Glomerular endothelial cell (primary cell): ENCODE measurements around the gene CAPN8. TPM values are rescaled to one million over a fixed set of nuclear protein-coding genes. Genes with fewer than 3 reads are reported as not detected.
"Not testable (repeated sequence)": the region's sequence is repeated elsewhere in the genome, so short reads cannot be mapped to it uniquely, and the experiment has no call there.

ENCODE experiments used
- DNase-seq: peaks from one replicate; pipeline ENCODE4 v3.0.0-alpha.2; 2011; ENCODE audit warnings: low read depth, low spot score; ENCODE audit errors: extremely low read depth
- total RNA-seq: library from RNA; depleted of rRNA; stranded (reverse); fragments of >200 nt; gene quantifications from 2 replicates; pipeline ENCODE4 v1.2.3, GENCODE V29; 2015

Gene CAPN8
- total RNA-seq, 1 donor from 2014 or later = not detected

- no peak for DNase-seq
Observed at GRCh38 chr1:223534677-223535076, 130.8 kb downstream of the CAPN8 start.

DNA sequence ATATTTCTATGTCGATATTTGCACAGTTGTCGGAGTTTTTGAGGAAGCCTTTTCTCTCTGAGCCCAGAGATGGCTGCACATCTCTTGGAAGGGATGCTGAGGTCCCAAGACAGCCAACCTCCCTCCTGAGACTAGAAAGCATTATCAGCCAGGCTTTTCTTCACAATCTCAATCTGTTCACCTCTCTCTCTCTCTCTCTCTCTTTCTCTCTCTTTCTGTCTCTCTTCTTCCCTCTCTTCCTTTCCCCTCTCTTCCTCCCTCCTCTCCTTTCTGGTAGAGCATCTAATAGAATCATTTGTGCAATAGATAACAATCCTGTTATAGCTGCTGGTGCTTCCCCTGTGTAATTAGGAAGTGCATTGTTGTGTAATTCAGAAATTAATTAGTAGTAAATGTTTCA is 131.8 kb downstream of the CAPN8 start:
- no peak for DNase-seq

DNA sequence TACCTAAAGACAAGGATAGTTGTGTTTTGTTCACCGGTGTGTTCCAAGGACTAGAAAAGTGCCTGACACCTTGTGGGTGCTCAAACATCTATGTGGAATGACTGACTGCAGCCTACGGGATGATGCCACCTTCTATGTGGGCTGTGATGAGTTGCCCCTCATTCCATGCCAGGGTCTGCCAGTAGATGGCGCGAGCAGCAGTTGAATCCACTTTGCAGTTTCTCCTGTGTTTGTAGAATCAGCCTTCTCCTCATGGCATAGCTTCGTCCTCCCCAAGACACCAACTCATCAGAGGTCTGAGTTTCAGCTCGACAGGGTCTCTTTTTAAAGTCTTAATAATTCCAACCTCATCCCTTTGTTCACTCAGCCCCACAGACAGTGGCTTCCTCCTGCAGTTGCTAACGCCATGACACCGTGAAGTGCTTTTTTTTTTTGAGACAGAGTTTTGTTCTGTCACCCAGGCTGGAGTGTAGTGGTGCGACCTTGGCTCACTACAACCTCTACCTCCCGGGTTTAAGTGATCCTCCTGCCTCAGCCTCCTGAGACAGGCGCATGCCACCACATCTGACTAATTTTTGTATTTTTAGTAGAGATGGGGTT is 133.7 kb downstream of the CAPN8 start:
- no peak for DNase-seq

- DNase-seq = no peak
Observed at GRCh38 chr1:223525957-223526356, 139.5 kb downstream of the CAPN8 start.

- no peak for DNase-seq
Observed at GRCh38 chr1:223525546-223525945, 140.0 kb downstream of the CAPN8 start.

DNA sequence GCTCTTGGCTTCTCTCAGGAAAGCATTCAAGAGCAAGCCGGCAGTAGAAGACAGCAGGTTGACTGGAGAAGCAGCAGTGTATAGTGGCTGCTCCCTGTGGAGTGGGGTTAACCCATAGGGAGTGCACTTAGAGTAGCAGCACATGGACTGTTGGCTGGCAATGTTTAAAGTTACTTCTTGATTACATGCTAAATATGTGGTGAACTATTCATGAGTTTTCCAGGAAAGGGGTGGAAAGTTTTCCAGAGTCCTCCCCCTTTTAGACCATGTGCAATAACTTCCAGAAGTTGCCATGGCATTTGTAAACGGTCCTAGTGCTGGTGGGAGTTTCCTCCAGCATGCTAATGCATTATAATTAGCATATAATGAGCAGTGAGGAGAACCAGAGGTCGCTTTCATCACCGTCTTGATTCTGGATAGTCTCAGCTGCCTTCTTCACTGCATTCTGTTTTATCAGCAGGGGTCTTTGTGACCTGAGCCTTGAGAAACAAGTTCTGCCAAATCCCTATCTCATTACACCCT is 140.5 kb downstream of the CAPN8 start:
- DNase-seq = no peak

GRCh38 chr1:223521150-223521549 is 144.4 kb downstream of the CAPN8 start:
- DNase-seq = no peak

GRCh38 chr1:223520200-223520599 is 145.3 kb downstream of the CAPN8 start:
- DNase-seq = no peak

GRCh38 chr1:223519116-223519515 is 146.4 kb downstream of the CAPN8 start:
- no peak for DNase-seq

DNA sequence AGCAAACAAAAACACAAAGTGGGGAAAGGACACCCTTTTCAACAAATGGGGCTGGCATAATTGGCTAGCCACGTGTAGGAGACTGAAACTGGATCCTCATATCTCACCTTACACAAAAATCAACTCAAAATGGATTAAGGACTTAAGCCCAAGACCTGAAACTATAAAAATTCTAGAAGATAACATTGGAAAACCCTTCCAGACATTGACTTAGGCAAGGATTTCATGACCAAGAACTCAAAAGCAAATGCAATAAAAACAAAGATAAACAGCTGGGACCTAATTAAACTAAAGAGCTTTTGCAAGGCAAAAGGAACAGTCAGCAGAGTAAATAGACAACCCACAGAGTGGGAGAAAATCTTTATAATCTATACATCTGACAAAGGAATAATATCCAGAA is 146.9 kb downstream of the CAPN8 start:
- not testable (repeated sequence) for DNase-seq

DNA sequence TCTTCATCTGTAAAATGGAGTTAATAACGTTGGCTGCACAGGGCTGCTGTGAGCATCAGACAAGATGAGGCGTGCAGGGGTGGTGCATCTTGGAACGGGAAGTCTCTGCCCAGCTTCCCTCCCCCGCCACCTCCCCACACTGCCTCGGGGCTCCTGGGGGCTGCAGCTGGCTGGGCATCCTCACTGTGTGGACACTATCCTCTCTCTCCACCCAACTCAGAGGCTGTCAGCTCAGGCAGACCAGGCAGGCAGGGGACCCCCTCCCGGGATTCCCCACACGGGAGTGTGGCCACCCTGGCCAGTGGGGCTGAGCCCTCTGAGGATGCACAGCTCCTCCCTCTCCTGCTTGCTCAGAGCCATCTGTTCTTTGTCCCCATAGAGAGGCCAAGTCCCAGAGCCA is 149.6 kb downstream of the CAPN8 start:
- DNase-seq = no peak

- no peak for DNase-seq
Observed at GRCh38 chr1:223515421-223515820, 150.1 kb downstream of the CAPN8 start.

DNA sequence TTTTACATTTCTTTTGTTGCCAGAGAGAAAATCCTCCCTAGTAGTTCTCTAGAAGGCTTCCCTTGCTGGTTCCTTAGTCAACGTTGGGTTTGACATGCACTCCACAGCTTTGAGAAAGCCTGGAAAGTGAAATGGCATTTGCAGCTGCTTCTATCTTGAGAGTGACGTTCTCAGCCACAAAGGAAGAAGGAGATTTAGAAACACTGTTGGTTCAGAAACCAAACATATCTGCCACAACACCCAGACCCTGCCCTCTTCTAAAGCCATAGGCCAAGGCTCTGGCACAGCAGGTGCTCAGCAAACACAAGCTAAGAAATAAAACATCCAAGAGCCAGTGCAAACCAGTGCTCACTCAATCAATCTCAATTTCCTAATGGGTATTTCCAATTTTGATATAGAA is 150.9 kb downstream of the CAPN8 start:
- no peak for DNase-seq

DNA sequence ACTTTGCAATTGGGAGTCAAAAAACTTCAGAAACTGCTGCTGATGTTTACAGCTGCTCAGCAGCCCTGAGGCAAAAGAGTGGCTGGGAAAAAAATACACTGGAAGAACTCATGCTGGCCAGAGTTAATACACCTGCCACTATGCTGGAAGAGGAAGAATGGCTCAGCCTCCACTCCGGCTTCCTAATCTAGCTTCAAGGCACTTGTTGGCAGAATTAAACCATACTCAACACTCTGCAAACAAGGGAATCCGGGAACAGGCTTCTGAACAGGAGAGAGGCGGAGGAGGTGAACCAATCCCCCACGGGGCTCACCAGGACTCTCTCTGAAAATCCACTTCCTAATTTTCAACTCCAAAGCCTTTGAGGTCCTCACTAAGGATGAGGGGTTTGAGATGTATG is 152.2 kb downstream of the CAPN8 start:
- no peak for DNase-seq

DNA sequence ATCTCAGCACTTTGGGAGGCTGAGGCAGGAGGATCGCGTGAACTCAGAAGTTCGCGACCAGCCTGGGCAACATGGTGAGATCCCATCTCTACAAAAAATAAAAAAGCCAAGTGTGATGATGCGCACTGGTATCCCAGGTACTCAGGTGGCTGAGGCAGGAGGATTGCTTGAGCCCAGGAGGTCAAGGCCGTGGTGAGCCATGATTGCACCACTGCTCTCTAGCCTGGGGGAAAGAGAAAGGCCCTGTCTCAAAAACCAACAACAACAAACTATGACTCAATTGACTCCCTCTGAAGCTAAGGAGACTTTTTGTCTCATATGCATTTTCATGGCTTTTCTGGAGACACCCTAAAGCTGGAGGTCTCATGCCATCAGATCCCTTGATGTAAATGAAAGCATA is 153.4 kb downstream of the CAPN8 start:
- DNase-seq = no peak

DNA sequence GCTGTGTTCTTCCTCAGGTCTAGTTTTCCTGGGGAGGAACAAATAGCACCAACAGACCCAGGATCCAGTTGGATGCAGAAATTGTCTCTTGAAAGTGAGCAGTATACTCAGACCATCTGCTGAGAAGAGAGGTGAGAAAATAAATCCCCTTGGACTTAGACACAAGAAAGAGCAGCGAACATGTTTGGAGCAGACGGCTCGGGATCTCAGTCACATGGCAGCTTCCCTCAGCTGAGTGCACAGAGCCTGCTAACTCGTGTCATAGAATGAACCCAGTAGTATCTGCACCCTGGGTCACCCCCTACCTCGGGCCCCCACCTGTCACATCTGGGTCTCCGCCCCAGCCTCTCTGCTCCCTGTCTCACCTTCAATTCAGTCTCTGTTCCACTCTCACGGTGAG is 156.7 kb downstream of the CAPN8 start:
- no peak for DNase-seq

DNA sequence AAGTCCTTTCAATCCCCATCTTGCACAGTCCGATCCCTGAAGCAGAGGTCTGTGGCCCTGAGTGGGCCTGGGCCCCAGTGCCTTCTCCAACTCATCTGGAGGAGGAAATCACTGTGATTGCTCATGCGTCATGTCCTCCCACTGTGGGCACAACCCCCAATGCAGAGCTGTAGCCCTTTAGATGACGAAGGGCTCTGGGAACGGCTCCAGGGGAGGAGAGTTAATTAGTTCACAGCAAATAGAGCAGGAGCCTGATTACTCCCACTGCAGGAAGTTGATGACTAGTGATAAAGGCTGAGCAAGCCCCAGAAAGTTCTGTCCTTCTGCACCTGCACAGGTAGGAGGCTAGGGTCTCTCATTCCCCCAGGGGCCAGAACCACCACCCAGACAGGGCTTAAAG is 160.8 kb downstream of the CAPN8 start:
- DNase-seq = peak; percentile 27

GRCh38 chr1:223503348-223503747 is 162.2 kb downstream of the CAPN8 start:
- no peak for DNase-seq

DNA sequence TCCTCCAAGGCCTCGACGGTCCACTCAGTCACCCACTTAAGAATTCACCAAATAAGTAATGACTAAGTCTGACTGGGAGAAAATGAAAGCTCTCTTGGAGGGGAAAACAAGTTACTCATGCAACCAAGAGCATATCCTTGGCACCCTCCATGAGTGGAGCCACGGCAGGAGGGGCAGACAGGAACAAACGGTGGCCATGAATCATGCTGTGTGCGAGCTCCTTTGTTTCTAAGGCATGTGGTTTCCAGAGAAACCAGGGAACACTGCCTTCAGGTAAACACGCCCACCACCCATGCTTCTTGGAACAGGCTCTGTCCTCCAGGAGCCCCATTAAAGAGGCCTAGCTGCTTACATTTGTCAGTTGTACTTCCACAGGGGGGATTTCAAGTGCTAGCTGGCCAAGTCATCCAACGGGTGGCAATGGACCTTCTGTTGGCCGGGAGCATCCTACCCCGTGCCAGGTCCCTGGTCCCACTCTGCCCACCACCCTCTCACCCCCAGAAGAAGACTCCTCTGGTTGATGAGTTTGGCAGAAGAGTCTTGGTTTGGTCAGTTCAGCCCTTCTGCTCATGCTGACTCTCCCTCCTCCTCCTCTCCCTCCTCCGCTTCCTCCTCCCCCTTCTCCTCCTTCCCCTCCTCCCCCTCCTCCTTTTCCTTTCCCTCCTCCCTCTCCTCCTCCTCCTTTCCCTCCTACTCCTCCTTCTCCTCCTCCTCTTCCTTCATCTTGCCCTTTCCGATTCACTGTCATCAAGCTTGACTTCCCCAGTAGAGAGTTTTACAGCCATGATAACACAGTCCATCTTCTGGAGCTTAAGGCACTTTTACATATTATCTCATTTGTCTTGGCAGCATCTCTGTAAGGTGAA is 164.7 kb downstream of the CAPN8 start:
- DNase-seq = peak; percentile 68

- no peak for DNase-seq
Observed at GRCh38 chr1:223496883-223497282, 168.6 kb downstream of the CAPN8 start.

GRCh38 chr1:223494926-223495645 is 170.4 kb downstream of the CAPN8 start:
- DNase-seq = no peak
